PC-3 (cell line): ENCODE measurements around the gene MAP3K20.
"Not testable (repeated sequence)": the region's sequence is repeated elsewhere in the genome, so short reads cannot be mapped to it uniquely, and the experiment has no call there.

ENCODE experiments used
- CTCF ChIP-seq: fragments of 300-600 bp; sonication (generic); conservative IDR thresholded peaks from 2 replicates; pipeline ENCODE4 v1.5.1; 2017; ENCODE audit warnings: antibody characterized with exemption, low read depth, mild to moderate bottlenecking, low read length
- EZH2 ChIP-seq: fragments of 300-600 bp; sonication (generic); IDR thresholded peaks from one replicate; pipeline ENCODE4 v1.6.1; 2017; ENCODE audit warnings: antibody characterized with exemption, mild to moderate bottlenecking, low read length; ENCODE audit not compliant: unreplicated experiment
- EZH2phosphoT487 ChIP-seq: fragments of 300-600 bp; sonication (generic); IDR thresholded peaks from 2 replicates; pipeline ENCODE4 v1.6.1; 2018; ENCODE audit warnings: mild to moderate bottlenecking, antibody characterized with exemption, low read length, borderline replicate concordance

GRCh38 chr2:173262356-173262755 lies 186.7 kb downstream of the MAP3K20 start:
- not testable (repeated sequence) for TF ChIP-seq EZH2, CTCF, EZH2phosphoT487
